ENCODE data around the gene ANKH. TPM values are rescaled to one million over a fixed set of nuclear protein-coding genes. Genes with fewer than 3 reads are reported as not detected.

ANKH gene
- total RNA-seq, 1 donor from 2014 or later: 30.9 TPM

- H3K36me3 ChIP-seq: no peaks in the 10 kb centered on the region
- intact Hi-C loops (cut with DNase I): no loop called here
These were observed 36.6 kb upstream of the ANKH start for GRCh38 chr5:14908172-14908571.

GRCh38 chr5:14906628-14907027 is 35.0 kb upstream of the ANKH start:
- no peak for TF ChIP-seq CTCF (IDR thresholded peaks at IDR 0.05)
- TF ChIP-seq POLR2A (IDR thresholded peaks at IDR 0.05): no peak
- no peak for TF ChIP-seq POLR2AphosphoS5 (IDR thresholded peaks at IDR 0.05; ENCODE audit: insufficient read depth in 1 of 2, low read depth in 1 of 2)
- Histone ChIP-seq H3K27me3 (no peaks in the 10 kb centered on the region), H3K27ac (no peak overlapping the region), H3K36me3 (no peaks in the 10 kb centered on the region), H3K4me3 (no peak overlapping the region), H3K4me1 (no peaks in the 10 kb centered on the region), H3K9me3 (no peaks in the 10 kb centered on the region)
- DNase-seq (ENCODE audit: extremely low spot score in 2 of 2): no peak
- intact Hi-C loops (cut with DNase I): no loop called here

More at GRCh38 chr5:14908172-14908571, 36.6 kb upstream of the ANKH start:
- no peak overlapping the region for H3K4me3 ChIP-seq
- H3K4me1 ChIP-seq: no peaks in the 10 kb centered on the region
- no peak for DNase-seq (ENCODE audit: extremely low spot score in 2 of 2)
- H3K9me3 ChIP-seq: no peaks in the 10 kb centered on the region
- no peak overlapping the region for H3K27ac ChIP-seq
- no peaks in the 10 kb centered on the region for H3K27me3 ChIP-seq
- no peak for TF ChIP-seq CTCF (IDR thresholded peaks at IDR 0.05)

- Histone ChIP-seq H3K4me1 (no peaks in the 10 kb centered on the region), H3K36me3 (no peaks in the 10 kb centered on the region), H3K27me3 (no peaks in the 10 kb centered on the region), H3K9me3 (no peaks in the 10 kb centered on the region), H3K4me3 (no peak overlapping the region), H3K27ac (no peak overlapping the region)
- DNase-seq (ENCODE audit: extremely low spot score in 2 of 2): no peak
- intact Hi-C loops (cut with DNase I): no loop called here
- TF ChIP-seq POLR2AphosphoS5 (IDR thresholded peaks at IDR 0.05; ENCODE audit: insufficient read depth in 1 of 2, low read depth in 1 of 2) (no peak), POLR2A (IDR thresholded peaks at IDR 0.05) (no peak), CTCF (IDR thresholded peaks at IDR 0.05) (no peak)
These were observed 31.4 kb upstream of the ANKH start for GRCh38 chr5:14902826-14903560.

- H3K27me3 ChIP-seq: no peaks in the 10 kb centered on the region
- H3K4me1 ChIP-seq: no peaks in the 10 kb centered on the region
- no peaks in the 10 kb centered on the region for H3K36me3 ChIP-seq
- intact Hi-C loops (cut with DNase I): no loop called here
- H3K9me3 ChIP-seq: no peaks in the 10 kb centered on the region
- TF ChIP-seq POLR2AphosphoS5 (IDR thresholded peaks at IDR 0.05; ENCODE audit: insufficient read depth in 1 of 2, low read depth in 1 of 2) (no peak), CTCF (IDR thresholded peaks at IDR 0.05) (no peak), POLR2A (IDR thresholded peaks at IDR 0.05) (no peak)
- H3K4me3 ChIP-seq: no peak overlapping the region
- DNase-seq (ENCODE audit: extremely low spot score in 2 of 2): no peak
- no peak overlapping the region for H3K27ac ChIP-seq
These were observed 30.0 kb upstream of the ANKH start for GRCh38 chr5:14901462-14902051.
